ENCODE measurements around the gene GRIK4.
"Not testable (repeated sequence)": the region's sequence is repeated elsewhere in the genome, so short reads cannot be mapped to it uniquely, and the experiment has no call there.

Gene GRIK4

GRCh38 chr11:120781486-120782120, 270.1 kb downstream of the GRIK4 start:
- no peak for TF ChIP-seq SUZ12 (IDR thresholded peaks at IDR 0.05; ENCODE audit: extremely low read depth, insufficient read depth, insufficient read length)
- no peak for TF ChIP-seq ZNF274 (IDR thresholded peaks at IDR 0.05; ENCODE audit: low read depth, low read length)
- TF ChIP-seq YY1 (IDR thresholded peaks at IDR 0.05; ENCODE audit: insufficient read depth, insufficient read length), result no peak
- no peak overlapping the region for H3K4me3 ChIP-seq (ENCODE audit: insufficient read length, low read depth)
- no peaks in the 10 kb centered on the region for H3K9me3 ChIP-seq (ENCODE audit: insufficient read depth, low read length)
- DNase-seq (ENCODE audit: low read depth, low spot score), result no peak
- no peaks in the 10 kb centered on the region for H3K36me3 ChIP-seq (ENCODE audit: insufficient read depth, insufficient read length, low read length)
- H3K27me3 ChIP-seq (ENCODE audit: insufficient read depth, insufficient read length), result no peaks in the 10 kb centered on the region
- no peak overlapping the region for H3K9ac ChIP-seq (ENCODE audit: insufficient read length, low read depth)
- peaks cover 8% of the 10 kb centered on the region for H3K4me1 ChIP-seq (ENCODE audit: insufficient read depth, insufficient read length)

- H3K36me3 ChIP-seq (ENCODE audit: insufficient read depth, insufficient read length, low read length), result no peaks in the 10 kb centered on the region
- no peak for TF ChIP-seq YY1 (IDR thresholded peaks at IDR 0.05; ENCODE audit: insufficient read depth, insufficient read length)
- TF ChIP-seq SUZ12 (IDR thresholded peaks at IDR 0.05; ENCODE audit: extremely low read depth, insufficient read depth, insufficient read length), result no peak
- no peak for TF ChIP-seq ZNF274 (IDR thresholded peaks at IDR 0.05; ENCODE audit: low read depth, low read length)
- H3K27me3 ChIP-seq (ENCODE audit: insufficient read depth, insufficient read length), result no peaks in the 10 kb centered on the region
- H3K9ac ChIP-seq (ENCODE audit: insufficient read length, low read depth), result no peak overlapping the region
- H3K9me3 ChIP-seq (ENCODE audit: insufficient read depth, low read length), result no peaks in the 10 kb centered on the region
- no peak overlapping the region for H3K4me3 ChIP-seq (ENCODE audit: insufficient read length, low read depth)
- no peak for DNase-seq (ENCODE audit: low read depth, low spot score)
- no peaks in the 10 kb centered on the region for H3K4me1 ChIP-seq (ENCODE audit: insufficient read depth, insufficient read length)
These were observed 273.2 kb downstream of the GRIK4 start for GRCh38 chr11:120784566-120785251.

- H3K9me3 ChIP-seq (ENCODE audit: insufficient read depth, low read length), result no peaks in the 10 kb centered on the region
- H3K4me3 ChIP-seq (ENCODE audit: insufficient read length, low read depth), result no peak overlapping the region
- H3K9ac ChIP-seq (ENCODE audit: insufficient read length, low read depth), result no peak overlapping the region
- no peaks in the 10 kb centered on the region for H3K36me3 ChIP-seq (ENCODE audit: insufficient read depth, insufficient read length, low read length)
- H3K27me3 ChIP-seq (ENCODE audit: insufficient read depth, insufficient read length), result no peaks in the 10 kb centered on the region
- DNase-seq (ENCODE audit: low read depth, low spot score), result no peak
- TF ChIP-seq SUZ12 (IDR thresholded peaks at IDR 0.05; ENCODE audit: extremely low read depth, insufficient read depth, insufficient read length) (no peak), ZNF274 (IDR thresholded peaks at IDR 0.05; ENCODE audit: low read depth, low read length) (no peak), YY1 (IDR thresholded peaks at IDR 0.05; ENCODE audit: insufficient read depth, insufficient read length) (no peak)
- no peaks in the 10 kb centered on the region for H3K4me1 ChIP-seq (ENCODE audit: insufficient read depth, insufficient read length)
These were observed 274.0 kb downstream of the GRIK4 start for GRCh38 chr11:120785576-120785975.

GRCh38 chr11:120786206-120786735, 274.7 kb downstream of the GRIK4 start:
- TF ChIP-seq YY1 (IDR thresholded peaks at IDR 0.05; ENCODE audit: insufficient read depth, insufficient read length) (no peak), ZNF274 (IDR thresholded peaks at IDR 0.05; ENCODE audit: low read depth, low read length) (no peak), SUZ12 (IDR thresholded peaks at IDR 0.05; ENCODE audit: extremely low read depth, insufficient read depth, insufficient read length) (no peak)
- Histone ChIP-seq H3K9me3 (ENCODE audit: insufficient read depth, low read length) (no peaks in the 10 kb centered on the region), H3K4me3 (ENCODE audit: insufficient read length, low read depth) (no peak overlapping the region), H3K4me1 (ENCODE audit: insufficient read depth, insufficient read length) (no peaks in the 10 kb centered on the region), H3K9ac (ENCODE audit: insufficient read length, low read depth) (no peak overlapping the region), H3K27me3 (ENCODE audit: insufficient read depth, insufficient read length) (no peaks in the 10 kb centered on the region), H3K36me3 (ENCODE audit: insufficient read depth, insufficient read length, low read length) (no peaks in the 10 kb centered on the region)
- no peak for DNase-seq (ENCODE audit: low read depth, low spot score)

- not testable (repeated sequence) for H3K9me3 ChIP-seq (ENCODE audit: insufficient read depth, low read length); H3K27me3 ChIP-seq (ENCODE audit: insufficient read depth, insufficient read length); H3K9ac ChIP-seq (ENCODE audit: insufficient read length, low read depth); H3K4me1 ChIP-seq (ENCODE audit: insufficient read depth, insufficient read length); DNase-seq (ENCODE audit: low read depth, low spot score); H3K36me3 ChIP-seq (ENCODE audit: insufficient read depth, insufficient read length, low read length); H3K4me3 ChIP-seq (ENCODE audit: insufficient read length, low read depth)
These were observed 275.7 kb downstream of the GRIK4 start for GRCh38 chr11:120787224-120787623.

- no peaks in the 10 kb centered on the region for H3K36me3 ChIP-seq (ENCODE audit: insufficient read depth, insufficient read length, low read length)
- no peaks in the 10 kb centered on the region for H3K9me3 ChIP-seq (ENCODE audit: insufficient read depth, low read length)
- no peak overlapping the region for H3K9ac ChIP-seq (ENCODE audit: insufficient read length, low read depth)
- H3K4me3 ChIP-seq (ENCODE audit: insufficient read length, low read depth), result no peak overlapping the region
- H3K27me3 ChIP-seq (ENCODE audit: insufficient read depth, insufficient read length), result no peaks in the 10 kb centered on the region
- no peak for DNase-seq (ENCODE audit: low read depth, low spot score)
- H3K4me1 ChIP-seq (ENCODE audit: insufficient read depth, insufficient read length), result no peaks in the 10 kb centered on the region
- no peak for TF ChIP-seq YY1 (IDR thresholded peaks at IDR 0.05; ENCODE audit: insufficient read depth, insufficient read length)
- TF ChIP-seq SUZ12 (IDR thresholded peaks at IDR 0.05; ENCODE audit: extremely low read depth, insufficient read depth, insufficient read length), result no peak
- TF ChIP-seq ZNF274 (IDR thresholded peaks at IDR 0.05; ENCODE audit: low read depth, low read length), result no peak
These were observed 277.8 kb downstream of the GRIK4 start for GRCh38 chr11:120789391-120789790.

- no peak overlapping the region for H3K9ac ChIP-seq (ENCODE audit: insufficient read length, low read depth)
- no peak for DNase-seq (ENCODE audit: low read depth, low spot score)
- no peaks in the 10 kb centered on the region for H3K36me3 ChIP-seq (ENCODE audit: insufficient read depth, insufficient read length, low read length)
- H3K27me3 ChIP-seq (ENCODE audit: insufficient read depth, insufficient read length), result peaks cover 1% of the 10 kb centered on the region
- no peak for TF ChIP-seq SUZ12 (IDR thresholded peaks at IDR 0.05; ENCODE audit: extremely low read depth, insufficient read depth, insufficient read length)
- peaks cover 1% of the 10 kb centered on the region for H3K4me1 ChIP-seq (ENCODE audit: insufficient read depth, insufficient read length)
- H3K4me3 ChIP-seq (ENCODE audit: insufficient read length, low read depth), result no peak overlapping the region
- H3K9me3 ChIP-seq (ENCODE audit: insufficient read depth, low read length), result no peaks in the 10 kb centered on the region
These were observed 280.8 kb downstream of the GRIK4 start for GRCh38 chr11:120792306-120792705.

Measured in NT2/D1 (cell line).